GM20431 (cell line): Measurements from ENCODE around the gene ASCL4.

Experiments
- in situ Hi-C: fragments of 300-500 bp; cut with MseI, MboI; formaldehyde crosslinking; loops from one replicate; pipeline ENCODE4 v1.15.0; 2020; ENCODE audit warnings: low sequenced_read_pairs; ENCODE audit not compliant: unreplicated experiment

The ASCL4 gene

DNA sequence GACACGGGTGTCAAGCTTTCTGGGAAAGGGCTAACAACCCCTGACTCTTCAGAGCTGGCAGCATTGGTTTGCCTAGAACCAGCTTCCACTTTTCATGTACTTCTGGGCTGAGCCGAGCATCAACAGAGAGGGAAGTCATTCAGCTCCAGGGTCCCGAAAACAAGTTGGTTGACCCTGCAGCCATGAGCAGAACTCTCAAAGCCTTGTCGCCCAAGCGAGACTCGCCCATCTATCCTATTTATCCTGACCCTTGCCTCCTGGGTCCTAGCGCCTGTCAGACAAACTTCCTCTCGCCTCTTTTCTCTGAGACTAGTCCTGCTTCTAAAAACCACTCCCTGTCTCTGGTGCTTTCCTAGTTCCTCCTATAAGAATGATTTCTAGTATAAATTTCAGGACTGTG, 47.9 kb downstream of the ASCL4 start:
- in situ Hi-C loops = no loop called here
